Measurements from ENCODE around the gene GLRA1.

Gene GLRA1

GRCh38 chr5:151917904-151918303 is 6.7 kb downstream of the GLRA1 start:
- H3K36me3 ChIP-seq = no peaks in the 10 kb centered on the region
- H3K27me3 ChIP-seq (ENCODE audit: insufficient read depth, low read depth, severe bottlenecking) = no peaks in the 10 kb centered on the region
- no peak for TF ChIP-seq CTCF (IDR thresholded peaks at IDR 0.05; ENCODE audit: low read depth, low read length)
- no peak overlapping the region for H3K27ac ChIP-seq
- no peak overlapping the region for H3K4me3 ChIP-seq (ENCODE audit: low read depth, low read length)
- H3K9me3 ChIP-seq (ENCODE audit: severe bottlenecking) = no peaks in the 10 kb centered on the region
- DNase-seq = no peak

- no peak for TF ChIP-seq CTCF (IDR thresholded peaks at IDR 0.05; ENCODE audit: low read depth, low read length)
- Histone ChIP-seq H3K9me3 (ENCODE audit: severe bottlenecking) (no peaks in the 10 kb centered on the region), H3K36me3 (no peaks in the 10 kb centered on the region), H3K27me3 (ENCODE audit: insufficient read depth, low read depth, severe bottlenecking) (no peaks in the 10 kb centered on the region), H3K4me3 (ENCODE audit: low read depth, low read length) (no peak overlapping the region), H3K27ac (no peak overlapping the region)
- no peak for DNase-seq
Observed at GRCh38 chr5:151913425-151913824, 11.2 kb downstream of the GLRA1 start.

- TF ChIP-seq CTCF (IDR thresholded peaks at IDR 0.05; ENCODE audit: low read depth, low read length) = no peak
- Histone ChIP-seq H3K27ac (no peak overlapping the region), H3K9me3 (ENCODE audit: severe bottlenecking) (no peaks in the 10 kb centered on the region), H3K36me3 (no peaks in the 10 kb centered on the region), H3K4me3 (ENCODE audit: low read depth, low read length) (no peak overlapping the region), H3K27me3 (ENCODE audit: insufficient read depth, low read depth, severe bottlenecking) (no peaks in the 10 kb centered on the region)
- DNase-seq = no peak
Observed at GRCh38 chr5:151912360-151912759, 12.3 kb downstream of the GLRA1 start.

GRCh38 chr5:151911011-151911410 is 13.6 kb downstream of the GLRA1 start:
- Histone ChIP-seq H3K36me3 (no peaks in the 10 kb centered on the region), H3K9me3 (ENCODE audit: severe bottlenecking) (no peaks in the 10 kb centered on the region), H3K27ac (no peak overlapping the region), H3K4me3 (ENCODE audit: low read depth, low read length) (no peak overlapping the region), H3K27me3 (ENCODE audit: insufficient read depth, low read depth, severe bottlenecking) (no peaks in the 10 kb centered on the region)
- no peak for TF ChIP-seq CTCF (IDR thresholded peaks at IDR 0.05; ENCODE audit: low read depth, low read length)
- DNase-seq = no peak

GRCh38 chr5:151909628-151910027 is 15.0 kb downstream of the GLRA1 start:
- no peaks in the 10 kb centered on the region for H3K36me3 ChIP-seq
- no peak for TF ChIP-seq CTCF (IDR thresholded peaks at IDR 0.05; ENCODE audit: low read depth, low read length)
- H3K27ac ChIP-seq = no peak overlapping the region
- H3K27me3 ChIP-seq (ENCODE audit: insufficient read depth, low read depth, severe bottlenecking) = no peaks in the 10 kb centered on the region
- DNase-seq = no peak
- H3K9me3 ChIP-seq (ENCODE audit: severe bottlenecking) = no peaks in the 10 kb centered on the region
- no peak overlapping the region for H3K4me3 ChIP-seq (ENCODE audit: low read depth, low read length)

- H3K36me3 ChIP-seq = no peaks in the 10 kb centered on the region
- TF ChIP-seq CTCF (IDR thresholded peaks at IDR 0.05; ENCODE audit: low read depth, low read length) = no peak
- H3K27me3 ChIP-seq (ENCODE audit: insufficient read depth, low read depth, severe bottlenecking) = peaks cover 8% of the 10 kb centered on the region
- no peak overlapping the region for H3K4me3 ChIP-seq (ENCODE audit: low read depth, low read length)
- H3K9me3 ChIP-seq (ENCODE audit: severe bottlenecking) = no peaks in the 10 kb centered on the region
- no peak for DNase-seq
- H3K27ac ChIP-seq = no peak overlapping the region
Observed at GRCh38 chr5:151906246-151906645, 18.4 kb downstream of the GLRA1 start.

Measured in WERI-Rb-1 (cell line).